ENCODE measurements around the gene SLC5A2.
"Not testable (repeated sequence)": the region's sequence is repeated elsewhere in the genome, so short reads cannot be mapped to it uniquely, and the experiment has no call there.

Gene SLC5A2

GRCh38 chr16:31529108-31529936 lies 46.4 kb downstream of the SLC5A2 start:
- DNase-seq (ENCODE audit: low spot score) = no peak

GRCh38 chr16:31529937-31530312 lies 47.0 kb downstream of the SLC5A2 start:
- no peak for DNase-seq (ENCODE audit: low spot score)

- DNase-seq (ENCODE audit: low spot score) = no peak
Observed at GRCh38 chr16:31530405-31530804, 47.5 kb downstream of the SLC5A2 start.

- DNase-seq (ENCODE audit: low spot score) = no peak
Observed at GRCh38 chr16:31531096-31531495, 48.2 kb downstream of the SLC5A2 start.

- DNase-seq (ENCODE audit: low spot score) = no peak
Observed at GRCh38 chr16:31532120-31532519, 49.2 kb downstream of the SLC5A2 start.

GRCh38 chr16:31532896-31533295 lies 50.0 kb downstream of the SLC5A2 start:
- no peak for DNase-seq (ENCODE audit: low spot score)

- no peak for DNase-seq (ENCODE audit: low spot score)
Observed at GRCh38 chr16:31535737-31536136, 52.8 kb downstream of the SLC5A2 start.

GRCh38 chr16:31536804-31537361 lies 54.0 kb downstream of the SLC5A2 start:
- no peak for DNase-seq (ENCODE audit: low spot score)

GRCh38 chr16:31537362-31538242 lies 54.7 kb downstream of the SLC5A2 start:
- DNase-seq (ENCODE audit: low spot score) = no peak

GRCh38 chr16:31538243-31538598 lies 55.3 kb downstream of the SLC5A2 start:
- not testable (repeated sequence) for DNase-seq (ENCODE audit: low spot score)

GRCh38 chr16:31539762-31540161 lies 56.8 kb downstream of the SLC5A2 start:
- not testable (repeated sequence) for DNase-seq (ENCODE audit: low spot score)
